Brain pericyte (primary cell): ENCODE measurements around the gene MACO1.

Experiments
- DNase-seq: peaks from one replicate; pipeline ENCODE4 v3.0.0-alpha.2; 2012; ENCODE audit warnings: low read depth, low spot score

The MACO1 gene

GRCh38 chr1:25543005-25543424 lies 112.3 kb downstream of the MACO1 start:
- no peak for DNase-seq

GRCh38 chr1:25543425-25544242 lies 112.9 kb downstream of the MACO1 start, which contains the start of gene LDLRAP1:
Gene LDLRAP1, plus strand, starts transcription at chr1:25543606. Its CDS starts 93 bp downstream, at chr1:25543699.
- DNase-seq = no peak

- DNase-seq = no peak
Observed at GRCh38 chr1:25544243-25544764, 113.6 kb downstream of the MACO1 start.

DNA sequence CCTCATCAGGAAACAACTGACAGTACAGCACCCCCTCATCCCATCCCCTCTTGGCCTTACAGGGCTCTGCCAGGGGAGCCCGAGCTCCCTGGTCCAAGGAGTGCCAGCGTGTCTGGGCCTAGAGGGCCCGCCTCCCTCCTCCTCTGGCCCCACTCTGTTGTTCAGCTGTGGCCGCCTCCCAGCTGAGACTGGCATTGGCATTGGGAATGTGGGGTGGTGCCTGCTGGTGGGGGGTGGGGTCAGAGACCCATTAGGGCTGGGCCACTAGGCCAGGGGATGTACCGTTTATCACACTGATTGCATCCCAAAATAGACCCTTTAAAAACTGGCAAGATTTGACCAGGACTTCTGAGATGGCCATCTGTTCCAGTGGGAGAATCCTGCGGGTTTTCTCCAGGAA lies 114.1 kb downstream of the MACO1 start:
- DNase-seq = no peak

DNA sequence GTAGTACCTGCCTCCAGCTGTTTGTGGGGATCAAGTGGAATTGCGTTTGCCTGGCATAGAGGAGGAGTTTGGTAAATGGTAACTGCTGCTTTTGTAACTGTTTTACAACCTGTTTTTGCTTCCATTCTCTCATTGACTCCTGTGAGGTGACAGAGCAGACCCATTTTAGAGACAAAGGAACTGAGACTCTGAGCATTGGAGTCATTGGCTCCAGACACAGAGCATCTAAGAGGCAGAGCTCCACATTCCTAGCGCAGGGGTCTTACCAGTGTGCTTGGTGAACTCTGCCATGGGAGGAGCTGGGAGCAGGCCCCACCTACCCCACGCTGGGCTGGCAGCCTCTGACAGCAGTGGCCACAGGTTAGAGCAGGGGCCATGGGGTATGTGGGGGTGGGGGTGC lies 115.1 kb downstream of the MACO1 start:
- no peak for DNase-seq

DNA sequence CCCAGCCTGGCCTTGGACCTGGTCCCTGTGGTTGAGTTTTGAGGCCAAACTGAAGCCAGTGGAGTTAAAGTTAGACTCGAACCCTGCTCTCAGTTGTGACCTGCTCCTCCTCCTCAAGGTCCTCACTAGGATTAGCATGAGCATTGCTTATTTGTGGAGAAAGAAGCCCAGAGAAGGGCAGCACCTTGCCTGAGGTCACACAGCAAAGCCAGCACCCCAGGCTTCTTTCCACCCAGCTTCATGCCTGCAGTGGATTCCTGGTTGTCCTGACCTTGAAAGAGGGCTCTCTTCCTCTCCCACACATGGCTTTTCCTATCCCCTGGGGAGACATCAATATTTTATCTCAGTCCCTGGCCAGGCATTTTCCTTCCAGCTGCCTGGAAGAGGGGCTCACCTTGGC lies 115.5 kb downstream of the MACO1 start:
- DNase-seq = no peak

DNA sequence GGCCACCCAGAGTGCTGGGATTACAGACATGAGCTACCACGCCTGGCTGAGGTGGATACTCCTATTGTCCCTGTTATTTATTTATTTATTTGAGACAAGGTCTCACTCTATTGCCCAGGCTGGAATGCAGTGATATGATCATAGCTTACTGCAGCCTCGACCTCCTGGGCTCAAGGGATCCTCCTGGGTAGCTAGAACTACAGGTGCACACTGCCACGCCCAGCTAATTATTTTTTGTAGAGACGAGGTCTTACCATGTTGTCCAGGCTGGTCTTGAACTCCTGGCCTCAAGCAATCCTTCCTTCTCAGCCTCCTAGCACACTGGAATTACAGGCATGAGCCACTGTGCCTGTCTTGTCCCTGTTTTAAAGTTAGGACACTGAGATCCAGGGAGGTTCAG lies 117.9 kb downstream of the MACO1 start:
- DNase-seq = no peak

DNA sequence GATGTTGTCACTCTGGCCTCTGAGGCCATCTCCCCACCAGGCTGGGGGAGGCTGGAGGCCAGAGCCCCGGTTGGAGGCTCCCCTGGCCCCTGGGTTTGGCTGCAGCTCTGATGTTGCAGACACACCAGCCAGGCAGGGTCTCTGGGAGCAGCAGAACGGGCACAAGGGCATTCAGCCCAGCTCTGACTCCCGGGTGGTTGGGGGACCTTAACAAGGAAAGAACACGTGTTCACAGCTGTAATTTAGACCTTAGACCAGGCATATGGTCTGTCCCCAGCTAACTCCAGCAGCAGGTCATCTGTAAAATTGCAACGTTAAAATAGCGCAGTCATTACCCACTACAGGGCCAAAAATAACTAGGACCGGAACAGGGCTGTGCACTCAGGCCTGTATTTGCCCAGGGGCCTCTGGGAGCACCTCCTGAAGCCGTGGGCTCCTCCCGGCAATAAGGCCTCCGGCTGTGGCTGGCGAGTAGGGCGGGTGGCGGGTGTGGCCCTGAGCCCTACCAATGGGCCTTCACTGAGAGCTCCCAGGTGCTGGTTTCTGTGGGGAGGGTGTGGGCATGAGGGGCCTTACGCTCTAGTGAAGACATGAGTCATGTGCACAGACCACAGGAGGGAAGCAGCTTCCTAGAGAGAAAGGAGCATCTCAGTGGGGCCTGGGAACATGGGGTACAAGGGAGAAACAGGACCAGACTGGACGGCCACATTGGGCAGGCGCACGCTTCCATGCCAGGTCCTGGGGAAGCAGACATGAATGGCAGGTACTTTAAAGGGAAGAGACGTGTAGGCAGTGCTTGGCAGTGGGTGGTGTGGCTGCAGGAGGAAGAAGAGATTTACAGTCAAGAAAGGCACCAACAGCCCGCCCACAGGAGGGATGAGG lies 118.8 kb downstream of the MACO1 start:
- no peak for DNase-seq
